ENCODE data around the gene TMEM37.

TMEM37 gene

DNA sequence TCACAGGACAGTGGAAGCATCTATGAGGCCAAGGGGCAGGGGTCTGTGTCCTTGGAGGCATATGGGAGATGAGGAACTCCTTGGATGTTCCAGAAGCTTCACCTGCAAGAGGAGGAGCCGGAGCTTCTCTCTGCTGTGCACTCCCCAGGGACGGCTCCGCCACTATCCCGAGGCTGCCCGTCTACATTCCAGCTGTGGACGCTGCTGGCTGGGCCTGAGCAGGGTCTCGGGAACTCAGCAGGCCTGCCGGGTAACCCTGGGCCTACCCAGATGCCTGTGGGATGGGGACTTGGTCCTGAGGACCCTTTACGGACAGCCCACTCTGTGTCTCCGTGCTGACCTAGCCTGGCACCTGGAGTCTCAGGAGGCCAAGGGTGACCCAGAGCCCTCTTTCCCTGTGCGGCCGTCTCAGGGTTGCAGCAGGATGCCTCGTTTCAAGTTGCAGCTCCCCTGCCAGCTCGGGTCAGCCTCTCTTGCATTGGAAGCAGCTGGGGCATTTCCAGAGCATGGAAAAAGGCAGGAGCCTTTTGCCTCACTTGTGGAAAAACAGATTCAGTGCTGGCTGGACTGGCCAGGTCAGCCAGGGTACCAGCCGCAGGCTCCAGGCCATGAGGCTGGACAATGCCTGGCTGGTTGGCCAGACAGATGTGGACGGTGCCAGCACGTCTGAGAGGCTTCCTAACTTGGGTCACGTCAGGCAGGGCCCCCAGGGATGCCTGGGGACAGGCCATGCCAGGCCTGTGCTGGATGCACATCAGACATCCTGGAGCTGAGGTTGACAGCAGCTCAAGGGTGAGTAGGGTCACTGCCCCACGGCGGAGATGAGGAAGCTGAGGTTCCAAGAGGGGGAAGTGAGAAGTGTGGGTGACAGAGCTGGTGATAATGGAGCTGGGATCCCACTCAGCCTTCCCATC, 51.1 kb downstream of the TMEM37 start:
- CTCF ChIA-PET, result no interaction called here
- TF ChIP-seq, protein P1, sequence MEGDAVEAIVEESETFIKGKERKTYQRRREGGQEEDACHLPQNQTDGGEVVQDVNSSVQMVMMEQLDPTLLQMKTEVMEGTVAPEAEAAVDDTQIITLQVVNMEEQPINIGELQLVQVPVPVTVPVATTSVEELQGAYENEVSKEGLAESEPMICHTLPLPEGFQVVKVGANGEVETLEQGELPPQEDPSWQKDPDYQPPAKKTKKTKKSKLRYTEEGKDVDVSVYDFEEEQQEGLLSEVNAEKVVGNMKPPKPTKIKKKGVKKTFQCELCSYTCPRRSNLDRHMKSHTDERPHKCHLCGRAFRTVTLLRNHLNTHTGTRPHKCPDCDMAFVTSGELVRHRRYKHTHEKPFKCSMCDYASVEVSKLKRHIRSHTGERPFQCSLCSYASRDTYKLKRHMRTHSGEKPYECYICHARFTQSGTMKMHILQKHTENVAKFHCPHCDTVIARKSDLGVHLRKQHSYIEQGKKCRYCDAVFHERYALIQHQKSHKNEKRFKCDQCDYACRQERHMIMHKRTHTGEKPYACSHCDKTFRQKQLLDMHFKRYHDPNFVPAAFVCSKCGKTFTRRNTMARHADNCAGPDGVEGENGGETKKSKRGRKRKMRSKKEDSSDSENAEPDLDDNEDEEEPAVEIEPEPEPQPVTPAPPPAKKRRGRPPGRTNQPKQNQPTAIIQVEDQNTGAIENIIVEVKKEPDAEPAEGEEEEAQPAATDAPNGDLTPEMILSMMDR (conservative IDR thresholded peaks at IDR 0.05; ENCODE audit: low read depth), result no peak
- no peak for DNase-seq (ENCODE audit: low spot score)
- no peak overlapping the region for H3K27ac ChIP-seq
- POLR2A ChIA-PET (ENCODE audit: low non-redundant PET), result no interaction called here

DNA sequence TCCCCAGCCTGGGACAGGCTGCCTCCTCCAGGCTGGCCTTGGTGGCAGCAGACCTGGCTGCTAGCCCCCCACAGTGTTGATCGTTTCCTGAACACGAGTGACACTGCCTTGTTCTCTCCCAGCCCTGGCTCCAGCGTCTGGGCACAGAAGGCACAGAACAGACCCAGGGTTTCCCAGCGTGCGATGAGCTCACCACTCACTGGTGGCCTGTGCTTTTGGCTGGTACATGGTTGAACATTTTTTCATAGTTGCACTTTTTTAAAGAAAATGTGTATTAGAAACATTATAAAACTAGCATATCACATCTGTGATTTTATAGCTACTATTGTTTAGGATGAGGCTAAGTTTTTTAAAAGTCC, 51.7 kb downstream of the TMEM37 start:
- H3K27ac ChIP-seq, result no peak overlapping the region
- DNase-seq (ENCODE audit: low spot score), result no peak
- CTCF ChIA-PET, result no interaction called here
- TF ChIP-seq, protein P1 (conservative IDR thresholded peaks at IDR 0.05; ENCODE audit: low read depth), result no peak
- POLR2A ChIA-PET (ENCODE audit: low non-redundant PET), result no interaction called here

DNA sequence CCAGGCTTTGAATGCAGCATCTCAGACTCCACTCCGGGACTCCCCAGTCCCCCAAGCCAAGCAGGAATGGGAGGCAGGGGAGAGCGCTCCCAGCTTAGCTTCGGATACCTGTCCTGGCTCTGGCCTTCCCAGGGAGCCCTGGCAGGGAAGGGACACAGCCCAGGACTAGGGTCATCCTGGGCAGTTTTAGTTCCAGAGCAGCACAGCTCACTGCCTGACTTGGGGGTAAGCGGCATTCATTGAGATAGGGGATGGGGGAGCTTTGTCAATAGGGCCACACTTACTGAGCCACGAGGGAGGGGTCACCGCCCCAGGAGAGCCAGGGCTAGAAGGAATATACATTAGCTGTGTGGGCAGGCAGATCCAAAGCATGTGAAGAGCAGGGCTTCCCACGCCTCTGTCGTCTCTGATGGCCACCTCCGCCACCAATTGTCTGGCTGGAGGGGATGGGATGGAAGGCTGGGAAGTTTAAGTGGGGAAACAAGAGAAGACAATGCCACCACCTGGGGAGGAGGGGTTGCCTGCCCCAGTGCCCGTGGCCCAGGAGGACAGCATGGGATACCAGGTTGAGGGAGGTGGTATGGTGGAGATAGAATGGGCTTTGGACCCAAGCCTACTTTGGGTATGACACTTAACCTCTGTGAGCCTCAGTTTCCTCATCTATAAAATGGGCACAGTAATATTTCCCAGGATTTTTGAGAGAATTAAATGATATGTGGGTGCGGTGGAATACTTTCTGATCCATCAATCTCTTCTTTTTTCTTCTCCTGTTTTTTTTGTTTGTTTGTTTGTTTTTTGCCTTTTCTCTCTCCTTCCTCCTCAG, 52.5 kb downstream of the TMEM37 start:
- TF ChIP-seq, protein P1 (conservative IDR thresholded peaks at IDR 0.05; ENCODE audit: low read depth), result no peak
- POLR2A ChIA-PET (ENCODE audit: low non-redundant PET), result no interaction called here
- DNase-seq (ENCODE audit: low spot score), result no peak
- H3K27ac ChIP-seq, result no peak overlapping the region
- CTCF ChIA-PET, result no interaction called here

DNA sequence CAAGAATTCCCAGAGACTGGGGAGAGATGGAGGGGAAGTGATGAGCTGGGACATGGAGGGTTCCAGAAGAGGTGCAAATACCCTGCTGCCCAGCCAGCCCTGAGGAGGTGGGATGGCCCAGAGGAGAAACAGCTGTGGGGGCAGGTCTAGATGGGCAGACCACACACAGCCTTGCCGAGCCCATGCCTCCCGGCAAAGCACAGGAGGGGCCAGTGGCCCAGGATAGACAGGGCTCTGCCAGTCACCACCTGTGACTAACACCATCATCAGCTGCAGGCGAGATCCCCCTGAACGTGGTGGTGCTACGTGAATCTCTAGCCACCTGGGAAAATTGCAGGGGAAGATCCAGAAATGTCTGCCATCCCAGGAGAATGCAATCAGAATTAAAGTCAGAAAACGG, 53.2 kb downstream of the TMEM37 start:
- CTCF ChIA-PET, result interaction anchor here (1.0 to 3.5 kb wide), 2 partner anchors 8 to 98 kb away, joined by 5 to 22 read pairs; no protein-coding TSS in a partner anchor
- H3K27ac ChIP-seq, result no peak overlapping the region
- peak; percentile 13 for DNase-seq (ENCODE audit: low spot score)
- TF ChIP-seq, protein P1 (conservative IDR thresholded peaks at IDR 0.05; ENCODE audit: low read depth), result no peak
- POLR2A ChIA-PET (ENCODE audit: low non-redundant PET), result no interaction called here

DNA sequence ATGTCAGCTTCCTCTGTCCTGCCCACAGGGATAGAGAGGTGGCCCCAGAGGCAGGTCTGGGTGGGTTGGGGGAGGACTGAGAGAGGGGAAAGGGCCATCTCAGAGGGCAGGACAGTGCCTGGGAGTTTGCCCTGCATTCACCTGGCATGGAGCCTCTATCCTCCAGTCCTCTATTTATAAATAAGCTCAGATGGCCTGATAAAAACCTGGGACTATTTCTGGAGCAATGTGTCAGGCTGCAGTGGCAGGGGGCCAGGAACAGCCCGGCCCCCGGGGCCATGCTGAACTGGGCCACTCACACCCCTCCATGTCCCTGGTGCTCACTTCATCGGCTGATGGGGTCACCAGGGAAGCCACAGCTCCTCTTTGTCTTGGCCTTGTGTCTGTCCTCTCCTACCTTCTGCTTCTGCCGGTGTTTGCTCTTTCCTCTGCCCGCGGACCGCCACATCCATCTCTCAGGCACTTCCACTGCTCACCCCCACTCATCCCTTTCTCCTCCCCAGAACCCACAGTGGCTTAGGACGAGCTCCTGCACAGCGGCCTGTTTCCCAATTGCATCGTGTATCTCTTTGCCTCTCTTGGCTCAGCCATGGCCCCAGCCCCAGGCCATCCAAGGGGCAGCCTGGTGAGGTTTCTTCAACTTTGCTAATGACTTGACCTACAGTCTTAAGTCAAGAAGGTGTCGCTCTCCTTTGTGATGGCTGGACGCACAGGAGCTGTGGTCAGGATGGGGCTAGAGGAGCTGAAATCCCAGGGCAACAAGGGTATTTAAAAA, 53.9 kb downstream of the TMEM37 start:
- ChIA-PET POLR2A (ENCODE audit: low non-redundant PET) (no interaction called here), CTCF (interaction anchor here (1.0 to 3.5 kb wide), 2 partner anchors 9 to 98 kb away, joined by 5 to 22 read pairs; no protein-coding TSS in a partner anchor)
- H3K27ac ChIP-seq, result no peak overlapping the region
- DNase-seq (ENCODE audit: low spot score), result no peak
- TF ChIP-seq, protein P1 (conservative IDR thresholded peaks at IDR 0.05; ENCODE audit: low read depth), result no peak
